K562 (cell line): ENCODE measurements around the gene KATNB1. TPM values are rescaled to one million over a fixed set of nuclear protein-coding genes. Genes with fewer than 3 reads are reported as not detected.

ENCODE experiments used
- CREB3 ChIP-seq: fragments of 450-650 bp; conservative IDR thresholded peaks from 2 replicates; pipeline ENCODE4 v1.6.1; 2016; ENCODE audit warnings: missing genetic modification characterization, low read depth, mild to moderate bottlenecking, missing compliant biosample characterization, moderate library complexity
- CREM ChIP-seq: IDR thresholded peaks from 2 replicates; pipeline ENCODE4 v1.6.1; 2014; ENCODE audit warnings: antibody characterized with exemption, low read depth
- FOSL1 ChIP-seq: fragments of 200-800 bp; sonication (Bioruptor generic); conservative IDR thresholded peaks from 2 replicates; pipeline ENCODE4 v1.6.1; 2016; ENCODE audit warnings: missing genetic modification characterization, missing compliant biosample characterization
- FOXJ3 ChIP-seq: sonication (generic); formaldehyde crosslinking; IDR thresholded peaks from 2 replicates; pipeline ENCODE4 v1.4.0; 2020; ENCODE audit warnings: mild to moderate bottlenecking, missing genetic modification reagents
- FOXM1 ChIP-seq, 2 experiments: fragments of 450-650 bp in 1 of 2; sonication (generic) in 1 of 2; formaldehyde crosslinking in 1 of 2; IDR thresholded peaks; 2 replicates each; pipeline versions ENCODE4 v1.6.1 to v1.9.0; 2017 to 2022; ENCODE audit warnings: low read depth in 2 of 2, mild to moderate bottlenecking in 2 of 2, missing genetic modification reagents in 1 of 2, moderate library complexity in 1 of 2
- GABPB1 ChIP-seq: sonication (generic); formaldehyde crosslinking; IDR thresholded peaks from 2 replicates; pipeline ENCODE4 v1.8.0; 2022; ENCODE audit warnings: mild to moderate bottlenecking, missing genetic modification reagents
- MAX ChIP-seq: sonication (generic); formaldehyde crosslinking; IDR thresholded peaks from 2 replicates; pipeline ENCODE4 v1.9.0; 2022; ENCODE audit warnings: mild to moderate bottlenecking, missing genetic modification reagents
- MNT ChIP-seq, 2 experiments: fragments of 450-650 bp; conservative IDR thresholded peaks; 2 replicates each; pipeline ENCODE4 v1.6.1; 2017; ENCODE audit warnings: mild to moderate bottlenecking in 2 of 2, moderate library complexity in 2 of 2
- PBX2 ChIP-seq, 2 experiments: IDR thresholded peaks in 1 of 2; conservative IDR thresholded peaks in 1 of 2; 2 replicates each; pipeline ENCODE4 v1.6.1; 2016; ENCODE audit warnings: low read depth in 2 of 2, mild to moderate bottlenecking in 1 of 2, missing compliant biosample characterization in 1 of 2, missing genetic modification characterization in 1 of 2, moderate library complexity in 1 of 2
- polyA plus RNA-seq, 8 experiments: library from polyadenylated mRNA; depleted of rRNA in 4 of 8; stranded (reverse) in 5 of 8; unstranded in 3 of 8; fragments of >200 nt; fragmentation: Nextera tagmentation in 2 of 8; fragmentation: Illumina TruSeq in 1 of 8; extraction: Ambion mirVana in 2 of 8; extraction: Trizol in 1 of 8; gene quantifications; 2 replicates each; pipeline versions ENCODE4 v1.2.1 to v1.2.3, GENCODE V29; 2011 to 2014; ENCODE audit warnings: inconsistent platforms in 1 of 8, missing spikeins in 1 of 8
- total RNA-seq, 7 experiments: library from RNA; depleted of rRNA in 6 of 7; stranded (reverse); fragments of >200 nt in 6 of 7; fragmentation: Illumina TruSeq in 2 of 7; extraction: Trizol in 2 of 7; gene quantifications; 2 replicates each; pipeline versions ENCODE4 v1.2.1 to v1.2.3, GENCODE V29; 2011 to 2021; ENCODE audit warnings: low replicate concordance in 1 of 7

KATNB1 gene
- total and polyA plus RNA-seq, 9 of the 15 experiments (the other 6 are each of a cell fraction or from before 2014, with no cell fraction given): 1.2 to 52.6 (median 21.9) TPM

GRCh38 chr16:57764341-57765159, 29.0 kb downstream of the KATNB1 start (continued):
- TF ChIP-seq CREB3 (tag) (no peak), FOSL1 (tag) (peak; percentile 73), GABPB1 (CRISPR knock-in tag) (0 out of 2 replicates have a peak, but pooled peaks have one; percentile 41), CREM (peak; percentile 28; the same call in 1 of the 2 replicates), MNT (conservative IDR thresholded peaks at IDR 0.05) (peak; percentile 82 to 88), PBX2 (CRISPR knock-in tag; IDR thresholded peaks at IDR 0.05; ENCODE audit: low read depth) (no peak), PBX2 (tag; conservative IDR thresholded peaks at IDR 0.05; ENCODE audit: low read depth) (0 out of 2 replicates have a peak, but pooled peaks have one; percentile 20), FOXM1 (IDR thresholded peaks at IDR 0.05; ENCODE audit: low read depth) (no peak), FOXM1 (CRISPR knock-in tag; IDR thresholded peaks at IDR 0.05; ENCODE audit: low read depth) (no peak), MAX (CRISPR knock-in tag) (peak; percentile 49; the same call in 1 of the 2 replicates), FOXJ3 (no peak)
